ENCODE results near the gene EFCAB6.

Gene EFCAB6

GRCh38 chr22:43550672-43551071 lies 261.4 kb downstream of the EFCAB6 start:
- CTCF ChIA-PET = no interaction called here
- no peak for TF ChIP-seq CTCF (IDR thresholded peaks at IDR 0.05; ENCODE audit: insufficient read depth, low read length, missing control alignments)
- POLR2A ChIA-PET = no interaction called here

DNA sequence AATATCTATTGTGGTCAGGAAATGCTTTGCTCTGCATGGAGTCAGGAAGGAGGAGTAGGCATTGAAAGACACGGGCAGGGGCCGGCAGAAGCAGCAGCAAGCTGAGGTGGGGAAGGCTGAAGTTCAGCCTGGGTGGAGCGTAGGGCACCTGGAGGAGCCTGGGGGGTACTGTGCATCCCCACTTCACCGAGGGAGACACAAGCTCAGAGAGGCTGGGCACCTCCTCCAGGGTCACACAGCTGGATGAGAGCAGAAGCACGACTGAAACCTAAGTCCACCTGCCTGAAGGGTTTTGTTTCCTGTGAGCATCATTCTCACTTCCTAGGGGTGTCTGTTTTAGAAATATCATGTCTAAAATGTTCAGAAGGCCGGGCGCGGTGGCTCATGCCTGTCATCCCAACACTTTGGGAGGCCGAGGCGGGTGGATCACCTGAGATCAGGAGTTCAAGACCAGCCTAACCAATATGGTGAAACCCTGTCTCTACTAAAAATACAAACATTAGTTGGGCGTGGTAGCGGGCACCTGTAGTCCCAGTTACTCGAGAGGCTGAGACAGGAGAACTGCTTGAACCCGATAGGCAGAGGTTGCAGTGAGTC lies 262.0 kb downstream of the EFCAB6 start:
- CTCF ChIA-PET = no interaction called here
- no peak for TF ChIP-seq CTCF (IDR thresholded peaks at IDR 0.05; ENCODE audit: insufficient read depth, low read length, missing control alignments)
- POLR2A ChIA-PET = no interaction called here
- no peak for DNase-seq (ENCODE audit: low read depth, low spot score)
- H3K4me3 ChIP-seq (ENCODE audit: low read depth, low read length) = no peak overlapping the region

More at GRCh38 chr22:43550672-43551071, 261.4 kb downstream of the EFCAB6 start:
- no peak for DNase-seq (ENCODE audit: low read depth, low spot score)
- H3K4me3 ChIP-seq (ENCODE audit: low read depth, low read length) = no peak overlapping the region

- ChIA-PET CTCF (no interaction called here), POLR2A (no interaction called here)
These were observed 265.9 kb downstream of the EFCAB6 start for GRCh38 chr22:43546186-43546585.

GRCh38 chr22:43544289-43544673 lies 267.8 kb downstream of the EFCAB6 start:
- no peak for TF ChIP-seq CTCF (IDR thresholded peaks at IDR 0.05; ENCODE audit: insufficient read depth, low read length, missing control alignments)
- H3K4me3 ChIP-seq (ENCODE audit: low read depth, low read length) = no peak overlapping the region
- POLR2A ChIA-PET = no interaction called here
- CTCF ChIA-PET = no interaction called here
- no peak for DNase-seq (ENCODE audit: low read depth, low spot score)

More at GRCh38 chr22:43546186-43546585, 265.9 kb downstream of the EFCAB6 start:
- no peak overlapping the region for H3K4me3 ChIP-seq (ENCODE audit: low read depth, low read length)
- no peak for TF ChIP-seq CTCF (IDR thresholded peaks at IDR 0.05; ENCODE audit: insufficient read depth, low read length, missing control alignments)
- no peak for DNase-seq (ENCODE audit: low read depth, low spot score)

DNA sequence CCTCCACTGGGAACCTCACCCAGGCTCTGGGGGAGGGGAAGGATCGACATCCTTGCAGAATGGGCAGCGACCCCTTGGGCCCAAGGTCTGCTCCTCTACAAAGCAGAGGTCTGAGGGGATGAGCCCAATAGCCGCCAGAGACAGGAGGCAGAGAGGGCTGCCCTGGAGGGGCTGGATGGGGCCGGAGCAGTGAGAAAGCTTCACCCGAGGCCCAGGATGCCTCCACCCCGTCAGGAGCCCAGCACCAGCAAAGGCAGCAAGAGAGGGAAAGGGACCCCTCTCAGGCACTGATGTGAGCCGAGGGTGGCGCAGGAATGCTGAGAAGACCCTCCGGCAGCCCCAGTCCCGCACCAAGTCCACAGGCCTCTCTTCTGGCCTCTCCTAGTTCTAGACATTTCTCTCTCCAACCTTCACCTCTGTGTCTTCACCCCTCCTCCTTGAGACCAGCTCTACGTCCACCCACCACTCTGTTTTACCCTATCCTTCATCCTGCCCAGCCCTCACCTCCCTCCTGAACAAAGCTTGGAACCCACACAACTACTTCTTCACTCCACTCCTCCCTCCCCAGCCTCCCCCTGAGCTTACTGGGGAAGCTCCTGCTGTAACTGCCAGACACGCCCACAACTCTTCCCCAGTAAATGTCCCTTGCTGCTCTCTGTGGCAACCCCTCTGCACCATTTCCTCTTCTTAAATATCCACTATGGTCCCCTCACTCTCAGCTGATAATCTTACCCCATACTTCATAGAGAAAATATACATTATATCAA lies 268.4 kb downstream of the EFCAB6 start:
- no peak for TF ChIP-seq CTCF (IDR thresholded peaks at IDR 0.05; ENCODE audit: insufficient read depth, low read length, missing control alignments)
- ChIA-PET POLR2A (no interaction called here), CTCF (no interaction called here)
- DNase-seq (ENCODE audit: low read depth, low spot score) = no peak
- H3K4me3 ChIP-seq (ENCODE audit: low read depth, low read length) = no peak overlapping the region

GRCh38 chr22:43542681-43543521 lies 269.2 kb downstream of the EFCAB6 start:
- H3K4me3 ChIP-seq (ENCODE audit: low read depth, low read length) = no peak overlapping the region
- no peak for DNase-seq (ENCODE audit: low read depth, low spot score)
- POLR2A ChIA-PET = no interaction called here
- CTCF ChIA-PET = no interaction called here
- no peak for TF ChIP-seq CTCF (IDR thresholded peaks at IDR 0.05; ENCODE audit: insufficient read depth, low read length, missing control alignments)

All from AG04449 (cell line).